Activated gamma-delta T cell (primary cell): Measurements from ENCODE around the gene RASAL3.
"Not testable (repeated sequence)": the region's sequence is repeated elsewhere in the genome, so short reads cannot be mapped to it uniquely, and the experiment has no call there.

ENCODE experiments used
- DNase-seq: peaks from one replicate; lab custom pipeline; 2025; lab: John Stamatoyannopoulos, UW

Gene RASAL3

GRCh38 chr19:15473821-15474220, 9.5 kb upstream of the RASAL3 start:
- not testable (repeated sequence) for DNase-seq

- no peak for DNase-seq
These were observed 7.3 kb upstream of the RASAL3 start for GRCh38 chr19:15471639-15472101.

GRCh38 chr19:15469513-15470297, 5.4 kb upstream of the RASAL3 start:
- DNase-seq = no peak

GRCh38 chr19:15468675-15469512, 4.5 kb upstream of the RASAL3 start:
- DNase-seq = no peak

- no peak for DNase-seq
These were observed 3.4 kb upstream of the RASAL3 start for GRCh38 chr19:15467734-15468214.

- DNase-seq = no peak
These were observed 2.7 kb upstream of the RASAL3 start for GRCh38 chr19:15466851-15467733.

GRCh38 chr19:15463861-15464371, 428 bp downstream of the RASAL3 start:
- DNase-seq = peak; percentile 50

GRCh38 chr19:15461694-15462093, 2.6 kb downstream of the RASAL3 start:
- DNase-seq = no peak

- no peak for DNase-seq
These were observed 6.5 kb downstream of the RASAL3 start for GRCh38 chr19:15457701-15458484.

- DNase-seq = no peak
These were observed 7.3 kb downstream of the RASAL3 start for GRCh38 chr19:15456871-15457700.

GRCh38 chr19:15456441-15456840, 7.9 kb downstream of the RASAL3 start:
- DNase-seq = no peak

- no peak for DNase-seq
These were observed 8.3 kb downstream of the RASAL3 start for GRCh38 chr19:15455996-15456395.

GRCh38 chr19:15453906-15454860, 10.2 kb downstream of the RASAL3 start:
- no peak for DNase-seq

GRCh38 chr19:15453091-15453578, 11.2 kb downstream of the RASAL3 start:
- DNase-seq = no peak

GRCh38 chr19:15452111-15453047, 12.0 kb downstream of the RASAL3 start:
- DNase-seq = no peak

- no peak for DNase-seq
These were observed 13.8 kb downstream of the RASAL3 start for GRCh38 chr19:15450528-15450890.
